PC-3 (cell line): ENCODE measurements around the gene RBM6. TPM values are rescaled to one million over a fixed set of nuclear protein-coding genes. Genes with fewer than 3 reads are reported as not detected.
A peak's percentile ranks its signal among the peaks of the same experiment; 100 is the strongest.
"Not testable (repeated sequence)": the region's sequence is repeated elsewhere in the genome, so short reads cannot be mapped to it uniquely, and the experiment has no call there.

ENCODE experiments used
- ATAC-seq: fragments of 200-7000 bp; cut with Tn5 transposase; 2 replicates; pipeline ENCODE4 v1.9.1; 2020; ENCODE audit warnings: mild to moderate bottlenecking, moderate library complexity
- BruUV-seq: library from RNA; stranded (reverse); fragments of 400-500 nt; replicated peaks from 2 replicates; lab custom pipeline; 2021; lab: Mats Ljungman, UMichigan
- CTCF ChIA-PET: fragments of 300-600 bp; sonication (Branson Sonifier 250); formaldehyde crosslinking; loops from one replicate; lab custom pipeline; 2022; ENCODE audit warnings: antibody characterized with exemption; lab: Charles Lee
- POLR2A ChIA-PET: fragments of 300-600 bp; sonication (Branson Sonifier 250); formaldehyde crosslinking; loops from one replicate; lab custom pipeline; 2022; ENCODE audit warnings: antibody characterized with exemption; ENCODE audit not compliant: unreplicated experiment; lab: Charles Lee
- DNase-seq: peaks from one replicate; pipeline ENCODE4 v3.0.0-alpha.2; 2015
- H2AFZ ChIP-seq: fragments of 300-600 bp; sonication (generic); 2 replicates; pipeline ENCODE4 v1.6.0; 2016; ENCODE audit warnings: antibody characterized with exemption, low read length
- H3F3A ChIP-seq: fragments of 300-600 bp; sonication (generic); one replicate; pipeline ENCODE4 v1.6.0; 2017; ENCODE audit warnings: antibody characterized with exemption, low read length, control low read depth, mild to moderate bottlenecking; ENCODE audit not compliant: unreplicated experiment
- H3K27ac ChIP-seq: fragments of 300-600 bp; sonication (generic); 2 replicates; pipeline ENCODE4 v1.5.1; 2016; ENCODE audit warnings: mild to moderate bottlenecking, low read length
- H3K27me3 ChIP-seq: fragments of 300-600 bp; sonication (generic); 2 replicates; pipeline ENCODE4 v1.6.1; 2016; ENCODE audit warnings: low read length, mixed read lengths
- H3K36me3 ChIP-seq: fragments of 300-600 bp; sonication (generic); 2 replicates; pipeline ENCODE4 v1.6.1; 2016; ENCODE audit warnings: low read depth, mixed run types, low read length, mixed read lengths
- H3K4me1 ChIP-seq: fragments of 300-600 bp; sonication (generic); 2 replicates; pipeline ENCODE4 v1.5.1; 2016; ENCODE audit warnings: low read length; ENCODE audit not compliant: insufficient read depth
- H3K4me2 ChIP-seq: fragments of 300-600 bp; sonication (generic); 2 replicates; pipeline ENCODE4 v1.6.0; 2016; ENCODE audit warnings: low read length
- H3K4me3 ChIP-seq: fragments of 300-600 bp; sonication (generic); 2 replicates; pipeline ENCODE4 v1.5.1; 2016; ENCODE audit warnings: mild to moderate bottlenecking, low read length, mixed read lengths
- H3K79me2 ChIP-seq: fragments of 300-600 bp; sonication (generic); 2 replicates; pipeline ENCODE4 v1.6.1; 2017; ENCODE audit warnings: low read length, mixed read lengths
- H3K9ac ChIP-seq: fragments of 300-600 bp; sonication (generic); 2 replicates; pipeline ENCODE4 v1.6.0; 2016; ENCODE audit warnings: mild to moderate bottlenecking, low read length
- H3K9me2 ChIP-seq: fragments of 300-600 bp; sonication (generic); replicated peaks from 2 replicates; pipeline ENCODE4 v1.6.1; 2016; ENCODE audit warnings: mixed run types, low read length, mixed read lengths
- H3K9me3 ChIP-seq: fragments of 300-600 bp; sonication (generic); 2 replicates; pipeline ENCODE4 v1.6.1; 2016; ENCODE audit warnings: low read length, mixed read lengths
- H4K20me1 ChIP-seq: fragments of 300-600 bp; sonication (generic); 2 replicates; pipeline ENCODE4 v1.6.1; 2016; ENCODE audit warnings: low read length, mixed read lengths
- EZH2 ChIP-seq: fragments of 300-600 bp; sonication (generic); IDR thresholded peaks from one replicate; pipeline ENCODE4 v1.6.1; 2017; ENCODE audit warnings: antibody characterized with exemption, mild to moderate bottlenecking, low read length; ENCODE audit not compliant: unreplicated experiment
- EZH2phosphoT487 ChIP-seq: fragments of 300-600 bp; sonication (generic); IDR thresholded peaks from 2 replicates; pipeline ENCODE4 v1.6.1; 2018; ENCODE audit warnings: mild to moderate bottlenecking, antibody characterized with exemption, low read length, borderline replicate concordance
- intact Hi-C: fragments of 100-400 bp; cut with micrococcal nuclease; formaldehyde crosslinking; loops from 2 replicates; pipeline ENCODE4 v1.9.0; 2023
- total RNA-seq: library from RNA; depleted of rRNA; stranded (reverse); fragments of >200 nt; gene quantifications from 2 replicates; pipeline ENCODE4 v1.2.3, GENCODE V29; 2014
- TF ChIP-seq, protein P1 (sequence below): fragments of 300-600 bp; sonication (generic); conservative IDR thresholded peaks from 2 replicates; pipeline ENCODE4 v1.5.1; 2017; ENCODE audit warnings: antibody characterized with exemption, low read depth, mild to moderate bottlenecking, low read length

Gene RBM6
- total RNA-seq, 1 experiment from 2014 or later: 64.6 TPM

DNA sequence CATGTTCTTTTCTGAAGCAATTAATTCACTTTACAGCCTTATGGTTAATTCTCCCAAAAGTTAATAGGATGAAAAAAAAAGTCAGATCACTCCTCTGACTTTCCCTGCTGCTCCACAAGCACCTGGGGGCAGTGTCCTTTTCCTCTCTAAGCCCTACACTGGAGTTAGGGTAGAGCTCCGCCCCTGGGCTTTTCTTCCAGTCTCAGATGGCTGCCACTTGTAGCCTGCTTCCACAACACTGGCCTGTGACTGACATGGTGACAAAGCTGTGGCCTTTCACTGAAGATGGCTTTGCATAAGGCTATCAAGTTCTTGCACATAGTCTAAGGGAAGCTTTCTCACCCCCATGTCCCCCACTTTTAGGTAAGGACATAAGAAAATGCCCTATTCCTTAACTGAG, 9.0 kb upstream of the RBM6 start:
- Histone ChIP-seq H4K20me1 (no peaks in the 10 kb centered on the region), H2AFZ (peak overlapping the region; percentile 45; the same call in 1 of the 2 replicates), H3K4me1 (peaks cover 25% of the 10 kb centered on the region), H3F3A (no peaks in the 10 kb centered on the region), H3K4me3 (no peak overlapping the region), H3K79me2 (peaks cover 29% of the 10 kb centered on the region), H3K4me2 (no peak overlapping the region), H3K9me2 (no peaks in the 10 kb centered on the region), H3K36me3 (no peaks in the 10 kb centered on the region), H3K9me3 (no peaks in the 10 kb centered on the region), H3K27me3 (no peaks in the 10 kb centered on the region), H3K9ac (no peak overlapping the region), H3K27ac (no peak overlapping the region)
- DNase-seq (peak; percentile 56), ATAC-seq (peak; percentile 12; the same call in 1 of the 2 replicates)
- no peak for TF ChIP-seq EZH2
- TF ChIP-seq, protein P1, sequence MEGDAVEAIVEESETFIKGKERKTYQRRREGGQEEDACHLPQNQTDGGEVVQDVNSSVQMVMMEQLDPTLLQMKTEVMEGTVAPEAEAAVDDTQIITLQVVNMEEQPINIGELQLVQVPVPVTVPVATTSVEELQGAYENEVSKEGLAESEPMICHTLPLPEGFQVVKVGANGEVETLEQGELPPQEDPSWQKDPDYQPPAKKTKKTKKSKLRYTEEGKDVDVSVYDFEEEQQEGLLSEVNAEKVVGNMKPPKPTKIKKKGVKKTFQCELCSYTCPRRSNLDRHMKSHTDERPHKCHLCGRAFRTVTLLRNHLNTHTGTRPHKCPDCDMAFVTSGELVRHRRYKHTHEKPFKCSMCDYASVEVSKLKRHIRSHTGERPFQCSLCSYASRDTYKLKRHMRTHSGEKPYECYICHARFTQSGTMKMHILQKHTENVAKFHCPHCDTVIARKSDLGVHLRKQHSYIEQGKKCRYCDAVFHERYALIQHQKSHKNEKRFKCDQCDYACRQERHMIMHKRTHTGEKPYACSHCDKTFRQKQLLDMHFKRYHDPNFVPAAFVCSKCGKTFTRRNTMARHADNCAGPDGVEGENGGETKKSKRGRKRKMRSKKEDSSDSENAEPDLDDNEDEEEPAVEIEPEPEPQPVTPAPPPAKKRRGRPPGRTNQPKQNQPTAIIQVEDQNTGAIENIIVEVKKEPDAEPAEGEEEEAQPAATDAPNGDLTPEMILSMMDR: no peak
- TF ChIP-seq EZH2phosphoT487: no peak
- ChIA-PET POLR2A (interaction anchor here (0.6 to 1.0 kb wide), 2 partner anchors 9 to 86 kb away, joined by 3 to 5 read pairs; partner anchors contain the start of gene RBM6), CTCF (no interaction called here)
- BruUV-seq: no TSS peak
- intact Hi-C loops: no loop called here

DNA sequence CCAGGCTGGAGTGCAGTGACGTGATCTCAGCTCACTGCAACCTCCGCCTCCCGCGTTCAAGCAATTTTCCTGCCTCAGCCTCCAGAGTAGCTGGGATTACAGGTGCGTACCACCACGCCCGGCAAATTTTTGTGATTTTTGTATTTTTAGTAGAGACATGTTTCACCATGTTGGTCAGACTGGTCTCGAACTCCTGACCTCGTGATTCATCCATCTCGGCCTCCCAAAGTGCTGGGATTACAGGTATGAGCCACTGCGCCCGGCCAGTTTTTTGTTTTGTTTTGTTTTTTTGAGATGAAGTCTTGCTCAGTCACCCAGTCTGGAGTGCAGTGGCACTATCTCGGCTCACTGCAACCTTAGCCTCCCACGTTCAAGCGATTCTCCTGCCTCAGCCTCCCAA, 7.7 kb upstream of the RBM6 start:
- peaks cover 25% of the 10 kb centered on the region for H3K4me1 ChIP-seq
- H3K27me3 ChIP-seq, BruUV-seq, H3K36me3 ChIP-seq, H3F3A ChIP-seq, POLR2A ChIA-PET, intact Hi-C loops, H3K27ac ChIP-seq, H3K4me3 ChIP-seq, CTCF ChIA-PET, H3K9ac ChIP-seq, ATAC-seq, DNase-seq, H3K4me2 ChIP-seq, H2AFZ ChIP-seq, H3K9me2 ChIP-seq, H4K20me1 ChIP-seq, H3K9me3 ChIP-seq: not testable (repeated sequence)
- H3K79me2 ChIP-seq: peaks cover 20% of the 10 kb centered on the region

GRCh38 chr3:49937090-49937489, 2.9 kb upstream of the RBM6 start:
- Histone ChIP-seq H3K9me3 (no peaks in the 10 kb centered on the region), H3K4me2 (no peak overlapping the region), H3K36me3 (no peaks in the 10 kb centered on the region), H3K79me2 (peaks cover 18% of the 10 kb centered on the region), H3K4me3 (no peak overlapping the region), H3K9me2 (no peaks in the 10 kb centered on the region), H2AFZ (no peak overlapping the region), H3K9ac (no peak overlapping the region), H3K4me1 (peaks cover 4% of the 10 kb centered on the region), H3K27ac (no peak overlapping the region), H3K27me3 (no peaks in the 10 kb centered on the region), H4K20me1 (peaks cover 9% of the 10 kb centered on the region), H3F3A (no peaks in the 10 kb centered on the region)
- CTCF ChIA-PET: no interaction called here
- BruUV-seq: no TSS peak
- intact Hi-C loops: no loop called here
- POLR2A ChIA-PET: no interaction called here
- DNase-seq (no peak), ATAC-seq (no peak)
- TF ChIP-seq EZH2 (no peak), EZH2phosphoT487 (no peak)
- TF ChIP-seq, protein P1: no peak
